H1 (cell line): Measurements from ENCODE around the gene ABI1. TPM values are rescaled to one million over a fixed set of nuclear protein-coding genes. Genes with fewer than 3 reads are reported as not detected.

ENCODE experiments used
- ATF2 ChIP-seq: IDR thresholded peaks from 2 replicates; pipeline ENCODE4 v1.6.1; 2012; ENCODE audit warnings: low read length, inconsistent platforms
- CHD7 ChIP-seq: fragments of 300-600 bp; sonication (generic); IDR thresholded peaks from 2 replicates; pipeline ENCODE4 v1.7.1; 2012; ENCODE audit warnings: low read length, moderate library complexity, mild to moderate bottlenecking, inconsistent platforms; ENCODE audit not compliant: insufficient replicate concordance
- GTF2F1 ChIP-seq: IDR thresholded peaks from 2 replicates; pipeline ENCODE4 v1.6.1; 2012; ENCODE audit warnings: low read depth, low read length, improper control_type of control experiment, borderline replicate concordance
- KDM1A ChIP-seq: fragments of 200-600, 300-600 bp; sonication (generic); IDR thresholded peaks from 2 replicates; pipeline ENCODE4 v1.7.1; 2016; ENCODE audit warnings: mild to moderate bottlenecking, low read length, borderline replicate concordance
- RAD21 ChIP-seq, 2 experiments: IDR thresholded peaks in 1 of 2; conservative IDR thresholded peaks in 1 of 2; 2 replicates each; pipeline ENCODE4 v1.6.1; 2011; ENCODE audit warnings: low read depth in 2 of 2, low read length in 2 of 2, improper control_type of control experiment in 1 of 2, inconsistent platforms in 1 of 2, mild to moderate bottlenecking in 1 of 2, moderate library complexity in 1 of 2
- RBBP5 ChIP-seq: IDR thresholded peaks from 2 replicates; pipeline ENCODE4 v1.7.1; 2012; ENCODE audit warnings: low read depth, mild to moderate bottlenecking, inconsistent platforms, low read length, moderate library complexity, borderline replicate concordance
- RFX5 ChIP-seq: IDR thresholded peaks from 2 replicates; pipeline ENCODE4 v1.6.1; 2011; ENCODE audit warnings: low read depth, low read length, improper control_type of control experiment, borderline replicate concordance
- TAF1 ChIP-seq: IDR thresholded peaks from 2 replicates; pipeline ENCODE4 v1.6.1; 2011; ENCODE audit warnings: mild to moderate bottlenecking, low read depth, low read length
- polyA plus RNA-seq, 7 experiments: library from polyadenylated mRNA; depleted of rRNA in 3 of 7; stranded (reverse) in 5 of 7; unstranded in 2 of 7; fragments of >200 nt in 5 of 7; fragments of 200-250 nt in 2 of 7; gene quantifications; 1 replicate in 5 of 7; 2 replicates in 1 of 7; 4 replicates in 1 of 7; pipeline versions ENCODE4 v1.2.1 to v1.2.3, GENCODE V29; 2011 to 2013; ENCODE audit warnings: missing spikeins in 2 of 7, mixed read lengths in 2 of 7
- total RNA-seq: library from RNA; stranded (reverse); fragmentation: NEBNext Ultra II Directional; extraction: Animal tissue kit (Norgen Biotek cat#: 25700); gene quantifications from 2 replicates; pipeline ENCODE4 v1.2.1, GENCODE V29; 2021
- TF ChIP-seq, protein P1 (sequence below): IDR thresholded peaks from 2 replicates; pipeline ENCODE4 v1.6.1; 2011; ENCODE audit warnings: low read depth, mild to moderate bottlenecking, low read length; ENCODE audit not compliant: insufficient read depth

Gene ABI1
- total and polyA plus RNA-seq, 2 of the 8 experiments (the other 6 are each of a cell fraction or from before 2014, with no cell fraction given): 35.4 to 37.0 TPM

DNA sequence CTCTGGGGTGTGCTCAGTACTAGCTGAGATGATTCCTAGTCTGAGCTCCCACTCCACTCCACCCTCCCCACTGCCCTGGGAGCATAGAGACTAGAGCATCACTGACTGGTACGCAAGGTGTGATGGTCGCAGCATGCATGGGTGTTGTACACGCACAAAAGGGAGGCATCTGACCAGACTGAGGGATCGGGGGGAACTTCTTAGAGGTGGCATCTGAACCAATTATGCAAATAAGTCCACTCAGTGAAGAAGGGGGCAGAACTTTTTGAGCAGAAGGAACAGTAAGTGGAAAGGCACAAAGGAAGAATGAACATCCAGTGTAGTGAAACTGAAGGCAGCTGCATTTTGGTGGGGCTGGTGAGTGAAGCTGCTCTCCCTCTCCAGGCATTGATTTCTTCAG is 137.7 kb downstream of the ABI1 start (continued):
- TF ChIP-seq CHD7 (no peak), RBBP5 (no peak), TAF1 (no peak), KDM1A (no peak), RAD21 (IDR thresholded peaks at IDR 0.05 in 1 of 2, conservative IDR thresholded peaks at IDR 0.05 in 1 of 2; ENCODE audit: low read depth in 2 of 2, low read length in 2 of 2) (no peak), GTF2F1 (no peak), RFX5 (no peak), ATF2 (no peak)
- TF ChIP-seq, protein P1, sequence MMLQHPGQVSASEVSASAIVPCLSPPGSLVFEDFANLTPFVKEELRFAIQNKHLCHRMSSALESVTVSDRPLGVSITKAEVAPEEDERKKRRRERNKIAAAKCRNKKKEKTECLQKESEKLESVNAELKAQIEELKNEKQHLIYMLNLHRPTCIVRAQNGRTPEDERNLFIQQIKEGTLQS: no peak
